ENCODE measurements around the gene EDN2.

EDN2 gene

DNA sequence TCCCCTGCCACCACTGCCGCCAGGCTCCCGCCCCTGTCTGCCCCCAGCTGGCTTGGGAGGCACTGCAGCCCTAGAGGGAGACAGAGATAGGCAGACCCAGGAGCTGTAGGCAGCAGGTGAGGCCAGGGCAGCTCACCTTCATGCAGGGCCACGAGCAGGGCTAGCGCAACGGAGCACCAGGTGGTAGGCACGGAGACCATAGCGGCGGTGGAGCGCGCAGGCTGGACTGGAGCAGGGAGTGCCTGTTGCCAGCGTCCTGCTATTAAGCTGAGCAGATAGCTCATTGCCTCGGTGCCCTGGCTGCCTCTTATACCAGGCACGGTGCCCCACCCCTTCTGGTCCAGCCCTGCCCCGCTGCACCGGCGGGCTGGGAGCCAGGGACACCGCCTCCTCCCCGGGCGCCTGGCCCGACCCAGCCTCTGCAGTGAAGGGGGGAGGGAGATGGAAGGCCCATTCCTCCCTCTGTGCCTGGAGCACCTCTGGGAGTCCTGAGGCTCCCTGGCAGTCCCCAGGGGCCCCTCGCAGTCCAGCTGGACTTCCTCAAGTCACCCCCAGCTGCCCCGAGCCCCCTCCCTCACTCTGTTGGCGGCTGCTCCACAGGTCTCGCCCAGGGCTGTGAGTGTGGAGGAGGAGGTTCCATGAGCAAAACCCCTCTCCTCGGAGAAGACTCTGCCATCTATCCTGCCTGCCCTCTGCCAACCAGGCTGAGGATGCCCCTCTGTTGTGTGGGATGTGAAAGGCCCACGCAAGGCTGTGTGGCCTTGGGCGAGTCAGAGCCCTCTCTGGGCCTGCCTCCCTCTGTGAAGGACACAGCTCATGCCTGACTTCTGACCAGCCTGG lies at the start of gene EDN2:
Gene EDN2 (minus strand): TSS at position 282 of the 840 bp plus-strand sequence. CDS start 82 bp downstream, at position 200.
- no peak for DNase-seq (ENCODE audit: low read depth in 2 of 2)

DNA sequence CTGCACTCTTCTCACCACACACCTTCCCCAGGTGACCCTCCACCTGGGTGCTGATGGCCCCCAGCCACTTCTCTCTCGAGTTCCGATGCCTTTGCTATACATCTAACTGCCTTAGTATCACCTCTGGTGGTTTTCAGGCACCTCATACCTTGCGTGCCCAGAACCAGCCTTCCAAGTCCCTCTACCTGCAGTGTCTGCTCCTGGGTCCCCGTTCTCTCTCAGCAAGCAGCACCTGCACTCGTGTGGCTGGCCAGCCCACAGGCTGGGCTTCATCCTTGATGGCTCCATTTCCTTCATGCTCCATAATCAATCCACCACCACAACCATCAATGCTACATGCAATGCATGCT lies 49.2 kb upstream of the EDN2 start:
- DNase-seq (ENCODE audit: low read depth in 2 of 2), result no peak

DNA sequence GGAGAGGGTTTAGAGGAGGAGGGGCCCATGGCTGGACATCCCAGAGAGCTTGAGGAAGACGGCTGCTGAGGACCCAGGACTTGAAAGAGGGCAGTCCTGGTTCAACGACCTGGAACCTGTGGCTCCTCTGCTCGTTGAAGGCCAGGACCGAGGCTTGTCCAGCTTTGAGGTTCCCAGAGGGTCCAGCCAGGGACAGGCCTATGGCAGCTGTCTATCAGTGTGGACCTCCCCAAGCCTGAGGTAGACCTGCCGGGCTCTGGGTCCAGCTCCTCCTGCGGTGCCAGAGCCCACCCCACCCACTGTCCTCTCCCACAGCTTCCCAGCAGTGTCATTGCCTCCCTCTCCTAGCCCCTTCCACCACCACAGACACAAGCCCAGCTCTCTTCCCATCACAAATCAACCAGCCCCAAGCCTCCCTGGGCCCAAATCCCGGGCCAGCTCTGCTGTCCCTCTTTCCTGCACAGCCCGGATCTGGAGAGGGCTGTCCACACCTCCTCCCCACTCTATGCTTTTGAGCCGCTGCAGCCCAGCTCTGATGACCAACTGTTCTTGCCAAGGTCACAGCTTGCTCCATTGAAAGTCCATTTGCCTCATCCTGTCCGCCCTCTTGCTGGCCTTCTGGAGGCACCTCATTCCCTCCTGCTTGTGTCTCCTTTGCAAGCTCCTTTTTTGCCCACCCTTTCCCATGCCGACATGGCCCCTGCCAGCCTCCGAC lies 48.7 kb upstream of the EDN2 start:
- DNase-seq (ENCODE audit: low read depth in 2 of 2), result no peak

GRCh38 chr1:41532206-41532975 lies 47.9 kb upstream of the EDN2 start:
- DNase-seq (ENCODE audit: low read depth in 2 of 2), result no peak

- DNase-seq (ENCODE audit: low read depth in 2 of 2), result no peak
Measured at GRCh38 chr1:41530411-41530810, 45.9 kb upstream of the EDN2 start.

DNA sequence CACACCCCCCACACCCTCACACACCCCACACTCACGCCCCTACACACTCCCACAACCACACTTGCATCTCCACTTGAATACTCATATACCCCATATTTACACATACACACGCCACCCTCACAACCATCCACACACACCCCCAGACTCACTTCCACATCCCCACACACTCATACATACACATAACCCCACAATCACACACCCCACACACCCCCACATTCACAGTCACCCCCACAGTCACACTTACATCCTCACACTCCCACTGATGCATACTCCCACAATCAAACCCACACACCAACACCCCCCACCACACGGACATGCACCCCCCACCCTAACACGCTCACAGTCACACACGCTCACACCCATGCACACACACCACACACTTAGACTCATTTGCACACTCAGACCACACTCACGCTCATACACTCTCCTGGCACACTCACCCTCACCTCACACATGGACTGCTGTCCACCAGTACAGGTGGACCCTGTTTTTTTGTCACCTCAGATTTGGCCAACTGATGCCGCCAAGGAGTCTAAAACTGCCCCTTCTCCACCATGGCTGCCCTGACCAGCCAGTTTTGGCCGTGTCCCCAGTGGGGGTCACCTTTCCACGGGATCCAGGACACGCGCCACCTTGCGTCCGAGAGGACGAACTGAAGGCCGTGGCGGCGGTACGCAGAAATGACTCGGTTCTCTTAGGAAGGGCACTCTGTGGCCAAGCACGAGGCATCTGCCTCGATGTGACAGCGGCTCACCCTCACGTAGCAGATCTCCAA lies 45.3 kb upstream of the EDN2 start:
- DNase-seq (ENCODE audit: low read depth in 2 of 2), result no peak

DNA sequence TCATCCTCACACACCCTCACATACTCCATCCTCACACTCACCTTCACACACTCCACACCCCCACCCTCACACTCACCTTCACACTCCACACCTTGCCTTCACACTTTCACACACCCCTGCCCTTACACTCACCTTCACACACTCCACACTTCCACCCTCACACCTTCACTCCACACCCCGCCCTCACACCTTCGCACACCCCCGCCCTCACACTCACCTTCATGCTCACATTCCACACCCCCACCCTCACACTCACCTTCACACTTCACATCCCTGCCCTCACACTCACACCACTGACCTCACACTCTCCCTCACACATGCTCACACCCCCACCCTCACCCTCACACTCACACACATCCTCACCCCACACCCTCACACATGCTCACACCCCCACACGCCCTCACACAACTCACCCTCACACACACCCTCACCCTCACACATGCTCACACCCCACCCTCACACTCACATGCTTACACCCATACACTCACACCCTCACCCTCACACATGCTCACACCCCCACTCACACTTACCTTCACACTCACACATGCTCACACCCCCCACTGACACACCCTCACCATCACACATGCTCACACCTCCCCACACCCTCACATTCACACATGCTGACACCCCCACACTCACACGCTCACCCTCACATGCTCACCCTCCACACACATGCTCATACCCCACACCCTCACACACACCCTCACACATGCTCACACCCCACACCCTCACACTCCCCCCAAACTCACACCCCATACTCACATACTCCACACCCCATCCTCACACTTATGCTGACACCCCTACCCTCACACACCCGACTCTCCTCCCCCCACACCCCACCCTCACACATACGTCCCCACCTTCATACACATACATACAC lies 44.5 kb upstream of the EDN2 start:
- no peak for DNase-seq (ENCODE audit: low read depth in 2 of 2)

- DNase-seq (ENCODE audit: low read depth in 2 of 2), result no peak
Measured at GRCh38 chr1:41528106-41528505, 43.6 kb upstream of the EDN2 start.

DNA sequence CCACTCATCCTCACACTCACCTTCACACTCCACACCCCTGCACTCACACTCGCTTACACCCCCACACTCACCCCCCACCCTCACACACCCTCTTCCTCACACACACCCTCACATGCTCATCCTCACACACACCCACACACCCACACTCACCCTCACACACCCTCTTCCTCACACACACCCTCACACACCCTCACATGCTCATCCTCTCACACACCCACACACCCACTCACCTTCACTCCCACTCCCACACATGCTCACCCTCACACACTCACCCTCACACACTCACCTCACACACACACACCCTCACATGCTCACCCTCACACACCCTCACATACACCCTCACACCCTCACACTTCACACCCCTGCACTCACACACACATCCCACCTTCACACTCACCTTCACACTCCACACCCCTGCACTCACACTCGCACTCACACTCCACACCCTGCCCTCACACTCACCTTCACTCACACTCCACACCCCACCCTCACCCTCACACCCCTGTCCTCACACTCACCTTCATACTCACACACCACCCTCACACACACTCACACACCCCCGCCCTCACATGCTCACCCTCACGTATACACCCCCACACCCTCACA lies 42.6 kb upstream of the EDN2 start:
- no peak for DNase-seq (ENCODE audit: low read depth in 2 of 2)

GRCh38 chr1:41525891-41526587 lies 41.6 kb upstream of the EDN2 start:
- no peak for DNase-seq (ENCODE audit: low read depth in 2 of 2)

DNA sequence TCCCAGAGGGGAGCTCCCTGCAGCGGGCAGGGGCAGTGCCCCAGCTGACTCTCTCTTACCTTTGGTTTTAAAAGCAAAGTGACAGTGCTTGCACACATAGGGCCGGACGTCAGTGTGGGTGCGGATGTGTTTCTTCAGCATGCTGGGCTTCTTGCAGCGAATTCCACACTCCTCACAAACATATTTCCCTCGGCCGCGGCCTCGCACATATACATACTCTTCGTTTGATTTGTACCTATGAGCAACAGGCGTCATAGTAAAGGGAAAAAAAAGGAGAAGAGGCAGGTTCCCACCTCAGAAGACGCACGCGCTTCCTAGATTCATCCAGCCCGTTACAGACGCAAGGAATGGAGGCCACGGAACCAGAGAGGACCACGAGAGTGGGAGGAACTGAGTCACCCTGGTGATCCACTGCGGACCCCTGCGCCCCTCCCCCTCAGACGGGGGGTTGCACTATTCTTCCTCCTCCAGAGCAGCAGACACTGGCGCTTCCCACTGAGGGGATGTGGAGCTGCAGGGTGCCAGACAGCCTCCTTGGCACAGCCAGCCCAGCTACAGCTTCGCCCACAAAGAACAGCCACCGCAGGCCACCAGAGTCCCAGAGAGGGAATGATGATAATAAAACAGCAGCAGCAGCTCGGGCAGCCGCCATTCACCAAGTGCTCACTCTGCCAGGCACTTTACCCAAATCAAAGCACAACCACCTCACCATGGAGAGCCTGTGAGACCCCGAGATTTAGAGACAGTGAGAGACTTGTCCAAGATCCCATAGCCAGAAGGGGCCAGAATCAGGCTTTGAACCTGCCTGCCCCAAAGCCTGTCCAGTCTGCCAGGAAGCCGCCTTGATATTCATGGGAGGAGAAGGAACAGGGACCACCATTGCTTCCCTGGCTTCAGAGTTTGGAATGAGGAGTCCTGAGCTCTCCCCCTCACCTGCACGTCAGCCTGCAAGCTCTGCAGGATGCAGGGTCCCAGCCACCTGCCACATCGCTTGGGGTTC lies 40.5 kb upstream of the EDN2 start:
- DNase-seq (ENCODE audit: low read depth in 2 of 2), result no peak

- no peak for DNase-seq (ENCODE audit: low read depth in 2 of 2)
Measured at GRCh38 chr1:41523949-41524675, 39.6 kb upstream of the EDN2 start.

- DNase-seq (ENCODE audit: low read depth in 2 of 2), result no peak
Measured at GRCh38 chr1:41523071-41523470, 38.6 kb upstream of the EDN2 start.

- DNase-seq (ENCODE audit: low read depth in 2 of 2), result no peak
Measured at GRCh38 chr1:41521766-41522165, 37.3 kb upstream of the EDN2 start.

DNA sequence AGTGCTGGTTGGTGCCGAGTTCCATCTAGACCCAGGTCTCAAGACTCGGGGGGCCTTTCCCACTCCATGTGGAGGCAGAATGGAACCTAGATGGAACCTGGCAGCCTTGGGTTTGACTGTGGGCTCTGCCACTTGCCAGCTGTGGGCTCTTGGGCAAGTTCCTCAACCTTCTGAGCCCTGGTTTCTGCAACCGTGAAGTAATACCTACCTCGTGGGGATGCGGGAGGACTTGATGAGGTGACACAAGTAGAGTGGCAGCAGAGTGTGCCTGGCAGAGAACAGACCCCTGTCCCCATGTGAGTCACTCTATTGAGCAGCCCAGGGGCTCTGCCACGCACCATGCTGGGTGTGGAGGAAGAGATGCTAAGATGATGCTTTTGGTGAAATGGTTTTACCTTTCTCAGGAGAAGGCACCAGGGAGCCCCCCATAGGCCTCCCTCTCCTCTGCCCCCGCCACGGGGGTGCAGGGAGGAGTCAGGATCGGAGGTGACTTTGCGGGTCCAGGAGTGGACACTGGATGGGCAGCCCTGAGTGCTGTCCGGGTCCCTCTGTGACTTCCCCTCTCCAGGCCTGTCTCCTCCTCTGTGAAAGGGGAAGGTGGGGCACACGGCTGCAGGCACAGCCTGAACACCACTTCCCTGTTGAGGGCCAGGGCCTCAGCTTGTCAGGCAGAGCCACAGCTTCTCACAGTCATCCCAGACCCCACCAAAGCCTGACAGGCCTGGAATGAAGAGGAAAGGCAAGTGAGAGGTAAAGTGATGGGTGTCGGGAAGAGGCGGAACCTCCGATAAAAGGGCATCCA lies 36.7 kb upstream of the EDN2 start:
- DNase-seq (ENCODE audit: low read depth in 2 of 2), result no peak

GRCh38 chr1:41519667-41520066 lies 35.2 kb upstream of the EDN2 start:
- DNase-seq (ENCODE audit: low read depth in 2 of 2), result no peak

GRCh38 chr1:41518471-41518870 lies 34.0 kb upstream of the EDN2 start:
- DNase-seq (ENCODE audit: low read depth in 2 of 2), result no peak

All from stimulated activated CD4-positive, alpha-beta T cell treated with anti-CD3 and anti-CD28 coated beads, Interleukin-1b, Interleukin-23, amount 100 ng/mL, for 4 hours (primary cell).